ENCODE measurements around the gene RASA3. TPM values are rescaled to one million over a fixed set of nuclear protein-coding genes. Genes with fewer than 3 reads are reported as not detected.
"Not testable (repeated sequence)": the region's sequence is repeated elsewhere in the genome, so short reads cannot be mapped to it uniquely, and the experiment has no call there.

RASA3 gene
- total RNA-seq, 1 donor, result 36.1 TPM

DNA sequence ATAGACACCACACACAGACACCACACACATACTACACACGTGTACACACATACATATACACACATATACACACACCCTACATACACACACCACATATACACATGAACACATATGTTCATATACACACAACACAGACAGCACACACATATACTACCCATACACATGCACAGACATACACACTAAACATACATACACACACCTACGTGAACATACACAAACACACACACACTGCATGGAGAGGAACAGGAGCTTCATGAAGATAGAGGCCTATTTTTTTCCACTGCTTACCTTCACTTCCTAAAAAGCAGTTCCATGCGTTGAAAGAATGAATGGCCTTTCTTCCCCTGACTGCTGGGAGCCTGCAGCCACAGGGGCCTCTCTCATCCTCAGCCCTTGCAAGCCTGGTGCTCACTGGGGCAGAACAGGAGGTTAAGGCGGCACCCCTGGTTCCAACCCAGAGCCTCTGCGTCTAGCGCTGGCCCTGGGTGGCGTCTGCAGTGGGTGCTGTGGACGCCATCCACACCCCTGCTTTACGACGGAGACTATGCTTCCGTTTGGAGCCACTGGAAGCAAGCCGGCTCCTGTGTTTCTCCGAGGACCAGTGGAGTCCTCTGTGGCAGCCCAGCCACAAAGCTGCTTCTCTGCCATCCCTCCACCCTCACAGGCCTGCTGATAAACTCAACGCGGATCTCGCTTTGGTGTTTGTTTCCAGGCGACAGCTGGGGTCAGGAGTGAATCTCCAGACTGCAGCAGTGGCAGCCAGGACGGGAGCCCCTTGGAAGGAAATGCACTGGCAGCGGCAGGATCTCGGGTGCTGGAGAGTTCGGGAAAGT is 1.9 kb upstream of the RASA3 start:
- no peak for DNase-seq (ENCODE audit: low read depth)
- H3K4me3 ChIP-seq (ENCODE audit: low read depth, low read length), result no peak overlapping the region
- TF ChIP-seq CTCF (IDR thresholded peaks at IDR 0.05; ENCODE audit: insufficient read depth, low read length), result no peak

- not testable (repeated sequence) for H3K4me3 ChIP-seq (ENCODE audit: low read depth, low read length); DNase-seq (ENCODE audit: low read depth)
Observed at GRCh38 chr13:114133552-114133951, 1.1 kb upstream of the RASA3 start.

DNA sequence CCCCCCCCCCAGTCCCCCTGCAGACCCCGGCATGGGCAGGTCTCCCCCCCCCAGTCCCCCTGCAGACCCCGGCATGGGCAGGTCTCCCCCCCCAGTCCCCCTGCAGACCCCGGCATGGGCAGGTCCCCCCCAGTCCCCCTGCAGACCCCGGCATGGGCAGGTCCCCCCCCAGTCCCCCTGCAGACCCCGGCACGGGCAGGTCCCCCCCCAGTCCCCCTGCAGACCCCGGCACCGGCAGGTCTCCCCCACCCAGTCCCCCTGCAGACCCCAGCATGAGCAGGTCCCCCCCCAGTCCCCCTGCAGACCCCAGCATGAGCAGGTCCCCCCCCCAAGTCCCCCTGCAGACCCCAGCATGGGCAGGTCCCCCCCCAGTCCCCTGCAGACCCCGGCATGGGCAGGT is 703 bp upstream of the RASA3 start:
- DNase-seq (ENCODE audit: low read depth); H3K4me3 ChIP-seq (ENCODE audit: low read depth, low read length): not testable (repeated sequence)

DNA sequence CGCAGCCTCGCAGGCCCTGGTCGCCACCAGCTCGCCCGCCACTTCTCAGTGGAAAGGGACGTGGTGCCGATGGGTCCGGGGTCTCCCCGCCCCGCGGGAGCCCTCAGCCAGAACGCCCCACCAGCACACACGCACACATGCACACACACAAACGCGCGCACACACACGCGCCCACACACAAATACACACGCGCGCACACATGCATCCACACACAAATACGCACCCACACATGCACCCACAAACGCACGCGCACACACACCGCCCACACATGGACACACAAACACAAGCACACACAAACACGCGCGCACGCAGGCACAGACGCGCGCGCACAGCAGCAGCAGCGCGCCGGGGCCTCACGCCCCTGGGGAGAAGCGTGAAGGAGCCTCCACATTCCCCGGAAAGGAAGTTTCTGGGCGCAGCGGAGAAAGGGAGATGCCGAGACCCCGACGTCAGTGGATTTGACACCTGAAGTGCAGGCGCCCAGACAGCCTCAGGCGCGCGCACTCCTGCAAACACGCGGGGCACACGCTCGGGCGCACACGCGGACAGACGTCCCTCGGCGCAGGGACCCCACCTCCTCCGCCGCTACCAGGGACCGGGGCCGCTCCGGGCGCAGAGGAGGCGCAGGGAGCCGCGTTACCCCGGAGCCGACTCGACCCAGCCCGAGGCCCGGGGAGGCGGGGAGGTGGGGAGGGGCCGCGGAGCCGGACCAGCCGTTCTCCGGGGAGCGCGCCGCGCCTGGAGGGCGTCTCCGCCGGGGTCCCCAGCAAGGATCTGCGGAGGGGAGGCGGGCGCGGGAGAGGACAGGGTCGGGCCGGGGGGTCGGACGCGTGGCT is 622 bp downstream of the RASA3 start:
- DNase-seq (ENCODE audit: low read depth), result peak; percentile 35
- H3K4me3 ChIP-seq (ENCODE audit: low read depth, low read length), result peak overlapping the region; percentile 95
- TF ChIP-seq CTCF (IDR thresholded peaks at IDR 0.05; ENCODE audit: insufficient read depth, low read length), result no peak

GRCh38 chr13:114130837-114131582 is 1.4 kb downstream of the RASA3 start:
- TF ChIP-seq CTCF (IDR thresholded peaks at IDR 0.05; ENCODE audit: insufficient read depth, low read length), result no peak
- DNase-seq (ENCODE audit: low read depth), result peak; percentile 80
- H3K4me3 ChIP-seq (ENCODE audit: low read depth, low read length), result peak overlapping the region; percentile 95

- TF ChIP-seq CTCF (IDR thresholded peaks at IDR 0.05; ENCODE audit: insufficient read depth, low read length), result no peak
- DNase-seq (ENCODE audit: low read depth), result no peak
- H3K4me3 ChIP-seq (ENCODE audit: low read depth, low read length), result peak overlapping the region; percentile 95
Observed at GRCh38 chr13:114130131-114130836, 2.1 kb downstream of the RASA3 start.

DNA sequence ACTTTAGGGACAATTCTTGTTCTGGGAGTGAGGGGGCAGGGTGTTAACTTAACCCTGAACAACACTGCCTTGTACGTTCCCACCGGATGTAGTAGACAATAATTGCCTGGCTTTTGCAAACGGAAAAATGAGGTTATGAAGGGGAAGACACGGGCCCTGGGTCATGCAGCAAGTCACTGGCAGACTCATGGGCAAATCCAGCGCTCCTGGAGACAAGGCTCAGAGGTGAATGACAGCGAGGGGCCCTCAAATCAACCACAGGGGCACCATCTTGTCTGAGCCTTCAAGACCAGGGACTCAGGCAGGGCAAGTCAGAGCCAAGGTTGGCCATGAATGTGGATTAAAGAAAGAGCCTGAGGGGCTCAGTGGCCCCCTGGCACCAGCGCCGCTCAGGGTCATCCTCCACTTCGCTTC is 2.8 kb downstream of the RASA3 start:
- no peak for TF ChIP-seq CTCF (IDR thresholded peaks at IDR 0.05; ENCODE audit: insufficient read depth, low read length)
- peak overlapping the region; percentile 95 for H3K4me3 ChIP-seq (ENCODE audit: low read depth, low read length)
- no peak for DNase-seq (ENCODE audit: low read depth)

All from fibroblast of the aortic adventitia (primary cell).